ENCODE measurements around the gene DIRAS1.

DNA sequence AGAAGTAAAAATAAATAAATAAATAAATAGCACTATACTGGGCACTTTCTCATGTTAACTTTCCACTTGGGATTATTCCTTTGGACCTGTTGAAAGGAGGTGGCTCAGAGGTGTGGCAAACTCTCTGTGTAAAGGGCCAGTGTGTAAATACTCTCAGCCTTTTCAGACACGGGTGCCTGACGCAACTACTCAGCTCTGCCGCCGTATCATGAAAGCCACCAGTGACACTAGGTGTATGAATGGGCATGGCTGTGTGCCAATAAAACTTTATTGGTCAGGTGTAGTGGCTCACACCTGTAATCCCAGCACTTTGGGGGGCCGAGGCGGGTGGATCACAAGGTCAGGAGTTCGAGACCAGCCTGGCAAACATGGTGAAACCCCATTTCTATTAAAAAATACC is 38.8 kb upstream of the DIRAS1 start:
- TF ChIP-seq, protein P1, sequence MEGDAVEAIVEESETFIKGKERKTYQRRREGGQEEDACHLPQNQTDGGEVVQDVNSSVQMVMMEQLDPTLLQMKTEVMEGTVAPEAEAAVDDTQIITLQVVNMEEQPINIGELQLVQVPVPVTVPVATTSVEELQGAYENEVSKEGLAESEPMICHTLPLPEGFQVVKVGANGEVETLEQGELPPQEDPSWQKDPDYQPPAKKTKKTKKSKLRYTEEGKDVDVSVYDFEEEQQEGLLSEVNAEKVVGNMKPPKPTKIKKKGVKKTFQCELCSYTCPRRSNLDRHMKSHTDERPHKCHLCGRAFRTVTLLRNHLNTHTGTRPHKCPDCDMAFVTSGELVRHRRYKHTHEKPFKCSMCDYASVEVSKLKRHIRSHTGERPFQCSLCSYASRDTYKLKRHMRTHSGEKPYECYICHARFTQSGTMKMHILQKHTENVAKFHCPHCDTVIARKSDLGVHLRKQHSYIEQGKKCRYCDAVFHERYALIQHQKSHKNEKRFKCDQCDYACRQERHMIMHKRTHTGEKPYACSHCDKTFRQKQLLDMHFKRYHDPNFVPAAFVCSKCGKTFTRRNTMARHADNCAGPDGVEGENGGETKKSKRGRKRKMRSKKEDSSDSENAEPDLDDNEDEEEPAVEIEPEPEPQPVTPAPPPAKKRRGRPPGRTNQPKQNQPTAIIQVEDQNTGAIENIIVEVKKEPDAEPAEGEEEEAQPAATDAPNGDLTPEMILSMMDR (conservative IDR thresholded peaks at IDR 0.05; ENCODE audit: low read depth in 2 of 2), result no peak
- no peak for TF ChIP-seq REST (IDR thresholded peaks at IDR 0.05; ENCODE audit: unreplicated experiment)

Measured in GM23338 (cell line).